K562 (cell line): Measurements from ENCODE around the gene MRPL55. TPM values are rescaled to one million over a fixed set of nuclear protein-coding genes. Genes with fewer than 3 reads are reported as not detected.

Experiments
- MEIS2 ChIP-seq: fragments of 450-650 bp; IDR thresholded peaks from 2 replicates; pipeline ENCODE4 v1.6.1; 2014; ENCODE audit warnings: mild to moderate bottlenecking; ENCODE audit not compliant: partially characterized antibody
- NRF1 ChIP-seq, 2 experiments: fragments of 450-650 bp; IDR thresholded peaks in 1 of 2; conservative IDR thresholded peaks in 1 of 2; 2 replicates each; pipeline ENCODE4 v1.6.1; 2014; ENCODE audit warnings: mild to moderate bottlenecking in 2 of 2
- PHF8 ChIP-seq: fragments of 200-600 bp; sonication (generic); IDR thresholded peaks from 2 replicates; pipeline ENCODE4 v1.6.1; 2012; ENCODE audit warnings: mixed run types, mild to moderate bottlenecking, inconsistent platforms, low read length, moderate library complexity, borderline replicate concordance
- RBM22 ChIP-seq: fragments of 200-400 bp; formaldehyde crosslinking; IDR thresholded peaks from 2 replicates; pipeline ENCODE4 v1.6.1; 2018; ENCODE audit warnings: low read length, low read depth; ENCODE audit not compliant: poor library complexity, severe bottlenecking
- ZNF324 ChIP-seq: fragments of 250-450 bp; sonication (Bioruptor Pico); IDR thresholded peaks from 2 replicates; pipeline ENCODE4 v1.4.0; 2020; ENCODE audit warnings: mild to moderate bottlenecking
- polyA plus RNA-seq, 8 experiments: library from polyadenylated mRNA; depleted of rRNA in 4 of 8; stranded (reverse) in 5 of 8; unstranded in 3 of 8; fragments of >200 nt; fragmentation: Nextera tagmentation in 2 of 8; fragmentation: Illumina TruSeq in 1 of 8; extraction: Ambion mirVana in 2 of 8; extraction: Trizol in 1 of 8; gene quantifications; 2 replicates each; pipeline versions ENCODE4 v1.2.1 to v1.2.3, GENCODE V29; 2011 to 2014; ENCODE audit warnings: inconsistent platforms in 1 of 8, missing spikeins in 1 of 8
- total RNA-seq, 7 experiments: library from RNA; depleted of rRNA in 6 of 7; stranded (reverse); fragments of >200 nt in 6 of 7; fragmentation: Illumina TruSeq in 2 of 7; extraction: Trizol in 2 of 7; gene quantifications; 2 replicates each; pipeline versions ENCODE4 v1.2.1 to v1.2.3, GENCODE V29; 2011 to 2021; ENCODE audit warnings: low replicate concordance in 1 of 7
- TF ChIP-seq, protein P1 (sequence below): fragments of 450-650 bp; IDR thresholded peaks from one replicate; pipeline ENCODE4 v1.6.1; 2018; ENCODE audit warnings: mild to moderate bottlenecking, moderate library complexity; ENCODE audit not compliant: partially characterized antibody
- TF ChIP-seq, protein P2 (sequence below), 2 experiments: fragments of 450-650 bp; IDR thresholded peaks; 2 replicates each; pipeline ENCODE4 v1.6.1; 2016; ENCODE audit warnings: mild to moderate bottlenecking in 2 of 2, borderline replicate concordance in 1 of 2, low read depth in 1 of 2, moderate library complexity in 1 of 2

MRPL55 gene
- total and polyA plus RNA-seq, 9 of the 15 experiments (the other 6 are each of a cell fraction or from before 2014, with no cell fraction given), result 34.9 to 228 (median 81.0) TPM

DNA sequence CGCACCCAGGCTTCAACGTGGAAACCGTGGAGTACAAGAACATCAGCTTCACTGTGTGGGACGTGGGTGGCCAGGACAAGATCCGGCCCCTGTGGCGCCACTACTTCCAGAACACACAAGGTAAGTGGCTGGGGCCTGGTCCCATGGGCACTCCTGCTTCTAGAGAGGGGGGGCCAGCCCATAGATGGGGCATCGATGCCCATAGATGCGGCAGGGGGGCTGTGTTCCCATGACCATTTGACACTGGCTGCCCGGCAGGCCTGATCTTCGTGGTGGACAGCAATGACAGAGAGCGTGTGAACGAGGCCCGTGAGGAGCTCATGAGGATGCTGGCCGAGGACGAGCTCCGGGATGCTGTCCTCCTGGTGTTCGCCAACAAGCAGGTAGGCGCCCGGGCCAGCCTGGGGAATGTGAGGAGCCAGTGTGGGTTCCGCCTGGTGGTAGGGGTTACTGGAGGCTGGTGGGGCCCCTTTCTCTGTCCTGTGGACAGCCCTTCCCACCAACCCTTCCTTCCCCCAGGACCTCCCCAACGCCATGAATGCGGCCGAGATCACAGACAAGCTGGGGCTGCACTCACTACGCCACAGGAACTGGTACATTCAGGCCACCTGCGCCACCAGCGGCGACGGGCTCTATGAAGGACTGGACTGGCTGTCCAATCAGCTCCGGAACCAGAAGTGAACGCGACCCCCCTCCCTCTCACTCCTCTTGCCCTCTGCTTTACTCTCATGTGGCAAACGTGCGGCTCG is 11.6 kb downstream of the MRPL55 start (continued):
- peak; percentile 85 for TF ChIP-seq RBM22
- TF ChIP-seq MEIS2, result no peak
- no peak for TF ChIP-seq PHF8
- TF ChIP-seq NRF1 (conservative IDR thresholded peaks at IDR 0.05 in 1 of 2, IDR thresholded peaks at IDR 0.05 in 1 of 2), result no peak
- TF ChIP-seq ZNF324, result no peak
- TF ChIP-seq, protein P1, sequence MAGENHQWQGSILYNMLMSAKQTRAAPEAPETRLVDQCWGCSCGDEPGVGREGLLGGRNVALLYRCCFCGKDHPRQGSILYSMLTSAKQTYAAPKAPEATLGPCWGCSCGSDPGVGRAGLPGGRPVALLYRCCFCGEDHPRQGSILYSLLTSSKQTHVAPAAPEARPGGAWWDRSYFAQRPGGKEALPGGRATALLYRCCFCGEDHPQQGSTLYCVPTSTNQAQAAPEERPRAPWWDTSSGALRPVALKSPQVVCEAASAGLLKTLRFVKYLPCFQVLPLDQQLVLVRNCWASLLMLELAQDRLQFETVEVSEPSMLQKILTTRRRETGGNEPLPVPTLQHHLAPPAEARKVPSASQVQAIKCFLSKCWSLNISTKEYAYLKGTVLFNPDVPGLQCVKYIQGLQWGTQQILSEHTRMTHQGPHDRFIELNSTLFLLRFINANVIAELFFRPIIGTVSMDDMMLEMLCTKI, result no peak
- TF ChIP-seq, protein P2, sequence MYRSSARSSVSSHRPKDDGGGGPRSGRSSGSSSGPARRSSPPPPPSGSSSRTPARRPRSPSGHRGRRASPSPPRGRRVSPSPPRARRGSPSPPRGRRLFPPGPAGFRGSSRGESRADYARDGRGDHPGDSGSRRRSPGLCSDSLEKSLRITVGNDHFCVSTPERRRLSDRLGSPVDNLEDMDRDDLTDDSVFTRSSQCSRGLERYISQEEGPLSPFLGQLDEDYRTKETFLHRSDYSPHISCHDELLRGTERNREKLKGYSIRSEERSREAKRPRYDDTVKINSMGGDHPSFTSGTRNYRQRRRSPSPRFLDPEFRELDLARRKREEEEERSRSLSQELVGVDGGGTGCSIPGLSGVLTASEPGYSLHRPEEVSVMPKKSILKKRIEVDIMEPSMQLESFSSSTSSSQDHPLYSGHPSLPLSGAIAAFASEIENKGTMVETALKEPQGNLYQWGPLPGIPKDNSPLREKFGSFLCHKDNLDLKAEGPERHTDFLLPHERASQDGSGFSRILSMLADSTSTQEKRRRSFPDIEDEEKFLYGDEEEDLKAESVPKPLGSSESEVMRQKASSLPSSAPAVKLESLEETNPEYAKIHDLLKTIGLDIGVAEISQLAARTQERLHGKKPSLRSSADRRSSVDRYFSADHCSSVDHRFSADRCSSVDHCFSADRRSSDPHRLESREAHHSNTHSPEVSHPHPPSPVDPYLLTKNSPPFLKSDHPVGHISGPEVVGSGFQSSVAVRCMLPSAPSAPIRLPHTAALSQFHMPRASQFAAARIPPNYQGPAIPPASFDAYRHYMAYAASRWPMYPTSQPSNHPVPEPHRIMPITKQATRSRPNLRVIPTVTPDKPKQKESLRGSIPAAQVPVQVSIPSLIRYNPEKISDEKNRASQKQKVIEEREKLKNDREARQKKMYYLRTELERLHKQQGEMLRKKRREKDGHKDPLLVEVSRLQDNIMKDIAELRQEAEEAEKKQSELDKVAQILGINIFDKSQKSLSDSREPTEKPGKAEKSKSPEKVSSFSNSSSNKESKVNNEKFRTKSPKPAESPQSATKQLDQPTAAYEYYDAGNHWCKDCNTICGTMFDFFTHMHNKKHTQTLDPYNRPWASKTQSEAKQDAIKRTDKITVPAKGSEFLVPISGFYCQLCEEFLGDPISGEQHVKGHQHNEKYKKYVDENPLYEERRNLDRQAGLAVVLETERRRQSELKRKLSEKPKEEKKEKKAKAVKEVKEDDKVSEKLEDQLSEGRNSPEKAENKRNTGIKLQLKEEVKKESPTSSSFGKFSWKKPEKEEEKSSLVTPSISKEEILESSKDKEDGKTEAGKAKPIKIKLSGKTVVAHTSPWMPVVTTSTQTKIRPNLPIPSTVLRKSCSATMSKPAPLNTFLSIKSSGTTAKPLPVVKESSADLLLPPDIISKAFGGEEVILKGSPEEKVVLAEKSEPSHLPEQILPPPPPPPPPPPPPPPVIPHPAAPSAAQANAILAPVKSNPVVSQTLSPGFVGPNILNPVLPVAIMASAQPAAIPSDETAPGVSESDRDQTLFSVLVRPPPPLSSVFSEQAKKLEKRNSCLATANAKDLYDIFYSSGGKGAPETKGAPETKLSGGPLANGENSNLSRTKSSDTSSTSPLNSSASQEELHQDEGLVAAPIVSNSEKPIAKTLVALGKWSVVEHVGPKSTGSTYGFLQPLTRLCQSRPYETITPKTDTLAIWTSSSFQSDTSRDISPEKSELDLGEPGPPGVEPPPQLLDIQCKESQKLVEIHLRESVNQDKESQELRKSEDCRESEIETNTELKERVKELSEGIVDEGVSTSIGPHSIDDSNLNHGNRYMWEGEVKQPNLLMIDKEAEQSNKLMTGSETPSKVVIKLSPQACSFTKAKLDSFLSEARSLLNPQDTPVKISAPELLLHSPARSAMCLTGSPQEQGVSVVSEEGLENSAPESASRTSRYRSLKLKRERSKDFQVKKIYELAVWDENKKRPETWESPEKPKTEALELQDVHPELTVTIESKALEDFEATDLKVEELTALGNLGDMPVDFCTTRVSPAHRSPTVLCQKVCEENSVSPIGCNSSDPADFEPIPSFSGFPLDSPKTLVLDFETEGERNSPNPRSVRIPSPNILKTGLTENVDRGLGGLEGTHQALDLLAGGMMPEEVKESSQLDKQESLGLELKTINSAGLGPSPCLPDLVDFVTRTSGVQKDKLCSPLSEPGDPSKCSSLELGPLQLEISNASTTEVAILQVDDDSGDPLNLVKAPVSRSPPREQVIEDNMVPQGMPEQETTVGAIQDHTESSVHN (IDR thresholded peaks at IDR 0.05; ENCODE audit: borderline replicate concordance in 1 of 2, low read depth in 1 of 2), result no peak
